HepG2 (cell line): ENCODE results near the gene CCNF. TPM values are rescaled to one million over a fixed set of nuclear protein-coding genes. Genes with fewer than 3 reads are reported as not detected.
A peak's percentile ranks its signal among the peaks of the same experiment; 100 is the strongest.

Source experiments
- AGO2 ChIP-seq: fragments of 200-400 bp; formaldehyde crosslinking; optimal IDR thresholded peaks from 2 replicates; pipeline ENCODE3; 2017; ENCODE audit warnings: mild to moderate bottlenecking, low read depth, low read length, moderate library complexity
- ELF3 ChIP-seq: IDR thresholded peaks from 2 replicates; pipeline ENCODE4 v1.6.1; 2016; ENCODE audit warnings: missing genetic modification reagents, missing compliant biosample characterization
- EP300 ChIP-seq, 3 experiments: sonication (generic) in 1 of 3; formaldehyde crosslinking in 1 of 3; IDR thresholded peaks; 2 replicates each; pipeline versions ENCODE4 v1.5.1 to v1.6.1; 2011 to 2020; ENCODE audit warnings: low read depth in 2 of 3, low read length in 2 of 3, borderline replicate concordance in 1 of 3, improper control_type of control experiment in 1 of 3, mild to moderate bottlenecking in 1 of 3, missing genetic modification reagents in 1 of 3, moderate library complexity in 1 of 3
- HDAC2 ChIP-seq: sonication (generic); formaldehyde crosslinking; IDR thresholded peaks from 2 replicates; pipeline ENCODE4 v1.4.0; 2020; ENCODE audit warnings: missing genetic modification reagents
- MAZ ChIP-seq, 2 experiments: sonication (generic) in 1 of 2; formaldehyde crosslinking in 1 of 2; IDR thresholded peaks; 2 replicates each; pipeline versions ENCODE4 v1.5.0 to v1.6.1; 2012 to 2020; ENCODE audit warnings: low read depth in 2 of 2, mild to moderate bottlenecking in 2 of 2, borderline replicate concordance in 1 of 2, improper control_type of control experiment in 1 of 2, low read length in 1 of 2, missing genetic modification reagents in 1 of 2, moderate library complexity in 1 of 2
- NKX3-1 ChIP-seq: sonication (generic); formaldehyde crosslinking; IDR thresholded peaks from 2 replicates; pipeline ENCODE4 v1.5.0; 2020; ENCODE audit warnings: missing genetic modification reagents
- RARA ChIP-seq: IDR thresholded peaks from 2 replicates; pipeline ENCODE4 v1.6.1; 2016; ENCODE audit warnings: missing genetic modification reagents, missing compliant biosample characterization
- SAFB2 ChIP-seq: sonication (generic); formaldehyde crosslinking; IDR thresholded peaks from 2 replicates; pipeline ENCODE4 v1.5.1; 2020; ENCODE audit warnings: missing genetic modification reagents, low read depth, mild to moderate bottlenecking, borderline replicate concordance
- STAT5B ChIP-seq: sonication (generic); formaldehyde crosslinking; IDR thresholded peaks from 2 replicates; pipeline ENCODE4 v1.4.0; 2020; ENCODE audit warnings: missing genetic modification reagents
- TBX2 ChIP-seq: sonication (generic); formaldehyde crosslinking; IDR thresholded peaks from 2 replicates; pipeline ENCODE4 v1.5.0; 2020; ENCODE audit warnings: missing genetic modification reagents, mild to moderate bottlenecking, borderline replicate concordance
- UBTF ChIP-seq: sonication (generic); formaldehyde crosslinking; IDR thresholded peaks from 2 replicates; pipeline ENCODE4 v1.4.0; 2020; ENCODE audit warnings: mild to moderate bottlenecking, missing genetic modification reagents
- YEATS4 ChIP-seq: sonication (generic); formaldehyde crosslinking; IDR thresholded peaks from 2 replicates; pipeline ENCODE4 v1.4.0; 2020; ENCODE audit warnings: missing genetic modification reagents, borderline replicate concordance
- YY1 ChIP-seq: IDR thresholded peaks from 2 replicates; pipeline ENCODE4 v1.6.1; 2011; ENCODE audit warnings: low read length, low read depth, moderate library complexity, mild to moderate bottlenecking; ENCODE audit not compliant: insufficient read depth, insufficient replicate concordance
- ZFP37 ChIP-seq: sonication (generic); formaldehyde crosslinking; IDR thresholded peaks from 2 replicates; pipeline ENCODE4 v1.4.0; 2020; ENCODE audit warnings: missing genetic modification reagents, borderline replicate concordance
- ZNF20 ChIP-seq: sonication (generic); formaldehyde crosslinking; IDR thresholded peaks from 2 replicates; pipeline ENCODE4 v1.4.0; 2020; ENCODE audit warnings: mild to moderate bottlenecking, moderate library complexity, missing genetic modification reagents
- ZNF224 ChIP-seq: sonication (generic); formaldehyde crosslinking; IDR thresholded peaks from 2 replicates; pipeline ENCODE4 v1.5.0; 2020; ENCODE audit warnings: mild to moderate bottlenecking, missing genetic modification reagents
- ZNF572 ChIP-seq: sonication (generic); formaldehyde crosslinking; IDR thresholded peaks from 2 replicates; pipeline ENCODE4 v1.5.1; 2020; ENCODE audit warnings: mild to moderate bottlenecking, missing genetic modification reagents
- ZNF784 ChIP-seq: sonication (generic); formaldehyde crosslinking; IDR thresholded peaks from 2 replicates; pipeline ENCODE4 v1.5.1; 2020; ENCODE audit warnings: missing genetic modification reagents, mild to moderate bottlenecking, borderline replicate concordance
- ZNF878 ChIP-seq: sonication (generic); formaldehyde crosslinking; IDR thresholded peaks from 2 replicates; pipeline ENCODE4 v1.8.1; 2023; ENCODE audit warnings: mild to moderate bottlenecking, missing genetic modification reagents, moderate library complexity
- polyA plus RNA-seq, 8 experiments: library from polyadenylated mRNA; depleted of rRNA in 3 of 8; stranded (reverse) in 7 of 8; unstranded in 1 of 8; fragments of >200 nt; fragmentation: Illumina TruSeq in 4 of 8; extraction: Trizol in 4 of 8; gene quantifications; 2 replicates each; pipeline versions ENCODE4 v1.2.1 to v1.2.3, GENCODE V29; 2011 to 2016; ENCODE audit warnings: low read depth in 4 of 8, missing spikeins in 1 of 8, mixed read lengths in 1 of 8; ENCODE audit not compliant: insufficient read depth in 1 of 8
- total RNA-seq, 5 experiments: library from RNA; depleted of rRNA; stranded (reverse); fragments of >200 nt; fragmentation: Illumina TruSeq; extraction: Trizol; gene quantifications; 2 replicates each; pipeline ENCODE4 v1.2.3, GENCODE V29; 2016; ENCODE audit warnings: low read depth in 1 of 5
- TF ChIP-seq, protein P1 (sequence below): sonication (generic); formaldehyde crosslinking; IDR thresholded peaks from 2 replicates; pipeline ENCODE4; 2020; ENCODE audit warnings: missing genetic modification reagents, mild to moderate bottlenecking, borderline replicate concordance

CCNF gene
- total and polyA plus RNA-seq, 2 of the 13 experiments (the other 11 are each of a cell fraction or from before 2014, with no cell fraction given): 6.4 to 22.8 TPM

DNA sequence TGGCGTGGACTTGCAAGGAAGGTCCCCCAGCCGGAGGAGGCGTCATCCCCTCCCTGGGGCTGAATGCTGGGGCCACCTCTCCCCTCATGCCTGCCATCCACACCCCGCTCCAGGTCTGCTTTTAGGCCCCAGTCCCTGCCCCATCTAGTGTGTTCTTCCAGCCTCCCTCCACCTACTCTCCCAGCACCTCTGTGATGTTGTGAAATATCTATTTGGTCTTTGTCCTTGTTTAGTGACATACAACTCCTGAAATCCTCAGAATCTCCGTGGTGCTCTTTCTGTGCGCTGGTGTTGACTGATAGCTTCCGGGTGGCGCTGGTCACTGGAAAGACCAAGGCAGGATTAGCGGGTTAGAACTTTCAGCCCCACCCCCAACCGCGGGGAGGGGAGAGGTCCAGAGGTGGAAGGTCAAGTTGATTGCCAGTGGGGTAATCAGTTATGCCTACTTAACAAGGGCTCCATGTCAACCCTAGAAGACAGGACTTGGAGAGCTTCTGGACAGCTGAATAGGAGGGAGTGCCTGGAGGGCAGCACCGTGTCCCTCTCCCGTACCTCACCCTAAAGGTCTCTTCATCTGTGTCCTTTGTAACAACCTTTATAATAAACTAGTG, 55.8 kb downstream of the CCNF start (continued):
- TF ChIP-seq, protein P1, sequence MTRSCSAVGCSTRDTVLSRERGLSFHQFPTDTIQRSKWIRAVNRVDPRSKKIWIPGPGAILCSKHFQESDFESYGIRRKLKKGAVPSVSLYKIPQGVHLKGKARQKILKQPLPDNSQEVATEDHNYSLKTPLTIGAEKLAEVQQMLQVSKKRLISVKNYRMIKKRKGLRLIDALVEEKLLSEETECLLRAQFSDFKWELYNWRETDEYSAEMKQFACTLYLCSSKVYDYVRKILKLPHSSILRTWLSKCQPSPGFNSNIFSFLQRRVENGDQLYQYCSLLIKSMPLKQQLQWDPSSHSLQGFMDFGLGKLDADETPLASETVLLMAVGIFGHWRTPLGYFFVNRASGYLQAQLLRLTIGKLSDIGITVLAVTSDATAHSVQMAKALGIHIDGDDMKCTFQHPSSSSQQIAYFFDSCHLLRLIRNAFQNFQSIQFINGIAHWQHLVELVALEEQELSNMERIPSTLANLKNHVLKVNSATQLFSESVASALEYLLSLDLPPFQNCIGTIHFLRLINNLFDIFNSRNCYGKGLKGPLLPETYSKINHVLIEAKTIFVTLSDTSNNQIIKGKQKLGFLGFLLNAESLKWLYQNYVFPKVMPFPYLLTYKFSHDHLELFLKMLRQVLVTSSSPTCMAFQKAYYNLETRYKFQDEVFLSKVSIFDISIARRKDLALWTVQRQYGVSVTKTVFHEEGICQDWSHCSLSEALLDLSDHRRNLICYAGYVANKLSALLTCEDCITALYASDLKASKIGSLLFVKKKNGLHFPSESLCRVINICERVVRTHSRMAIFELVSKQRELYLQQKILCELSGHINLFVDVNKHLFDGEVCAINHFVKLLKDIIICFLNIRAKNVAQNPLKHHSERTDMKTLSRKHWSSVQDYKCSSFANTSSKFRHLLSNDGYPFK (CRISPR knock-in tag): peak; percentile 35; the same call in 1 of the 2 replicates
- TF ChIP-seq AGO2 (no peak), ZNF878 (CRISPR knock-in tag) (no peak), TBX2 (CRISPR knock-in tag) (peak; percentile 97), ELF3 (CRISPR knock-in tag) (peak; percentile 98), RARA (CRISPR knock-in tag) (peak; percentile 90), SAFB2 (no peak), STAT5B (no peak), YEATS4 (peak; percentile 48; the same call in 1 of the 2 replicates), ZNF20 (CRISPR knock-in tag) (no peak), EP300 (IDR thresholded peaks at IDR 0.05; ENCODE audit: low read depth in 2 of 2, low read length in 2 of 2) (peak in 1 of 2 experiments; percentile 66; a peak in 1 of 4 replicates), EP300 (CRISPR knock-in tag; IDR thresholded peaks at IDR 0.05; ENCODE audit: borderline replicate concordance) (peak; percentile 54), NKX3-1 (CRISPR knock-in tag) (no peak), UBTF (peak; percentile 62; the same call in 1 of the 2 replicates), HDAC2 (CRISPR knock-in tag) (peak; percentile 89), ZNF572 (CRISPR knock-in tag) (peak; percentile 74; the same call in 1 of the 2 replicates), ZNF224 (CRISPR knock-in tag) (no peak), MAZ (IDR thresholded peaks at IDR 0.05; ENCODE audit: borderline replicate concordance, low read depth, low read length) (0 out of 2 replicates have a peak, but pooled peaks have one; percentile 30), MAZ (CRISPR knock-in tag; IDR thresholded peaks at IDR 0.05; ENCODE audit: low read depth) (peak; percentile 80; the same call in 1 of the 2 replicates), ZNF784 (no peak), ZFP37 (CRISPR knock-in tag) (0 out of 2 replicates have a peak, but pooled peaks have one; percentile 25), YY1 (peak; percentile 35)
